Activated T-cell treated with anti-CD3 and anti-CD28 coated beads for 1 hour (primary cell): ENCODE data around the gene TMPRSS13.
"Not testable (repeated sequence)": the region's sequence is repeated elsewhere in the genome, so short reads cannot be mapped to it uniquely, and the experiment has no call there.

Experiments
- DNase-seq: peaks from one replicate; pipeline ENCODE4 v3.0.0-alpha.2; 2020; ENCODE audit warnings: low read depth

The TMPRSS13 gene

DNA sequence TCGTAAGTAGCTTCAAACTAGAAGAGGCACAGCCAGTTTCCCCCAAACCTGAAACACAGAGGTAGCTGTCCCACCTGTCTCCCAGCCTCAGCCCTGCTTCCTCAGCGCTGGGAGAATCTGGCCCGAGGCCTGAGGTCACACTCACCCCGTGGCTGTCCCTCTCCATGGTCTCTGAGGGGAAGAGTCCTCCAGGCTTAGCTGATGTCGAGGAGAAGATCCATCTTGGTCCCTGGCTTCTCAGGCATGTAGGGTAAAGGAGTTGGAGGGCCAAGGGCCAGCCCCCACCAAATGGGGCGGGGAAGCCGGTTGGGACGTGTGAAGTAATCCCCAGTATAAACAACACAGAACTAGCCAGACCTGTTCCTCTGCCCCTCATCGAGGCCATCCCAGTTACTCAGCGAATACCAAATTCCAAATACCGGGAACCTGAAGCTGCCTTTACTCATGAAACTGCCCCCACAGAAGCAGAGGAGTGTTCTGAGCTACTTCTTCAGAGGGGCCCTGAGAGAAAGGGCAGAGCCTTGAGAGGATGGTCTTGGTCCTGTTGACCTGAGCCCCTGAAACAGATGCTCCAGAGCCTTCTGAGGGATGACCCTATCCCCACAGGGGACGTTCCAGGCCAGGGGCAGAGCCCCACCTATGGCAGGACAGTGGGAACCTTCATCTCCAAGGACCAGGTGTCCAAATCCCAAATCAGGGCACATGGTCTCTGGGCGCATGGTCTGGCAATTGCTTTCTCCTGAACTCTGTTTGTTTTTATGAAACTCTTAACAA, at the start of gene TMPRSS13:
TMPRSS13 (minus strand) TSS at position 261 of the 774 bp plus-strand sequence; CDS start at position 166, 95 bp downstream.
- DNase-seq, result no peak

- DNase-seq, result no peak
Measured at GRCh38 chr11:117978991-117979390, 49.8 kb upstream of the TMPRSS13 start.

GRCh38 chr11:117978291-117978910, 49.2 kb upstream of the TMPRSS13 start:
- DNase-seq, result not testable (repeated sequence)

GRCh38 chr11:117977612-117978264, 48.5 kb upstream of the TMPRSS13 start:
- DNase-seq, result not testable (repeated sequence)

DNA sequence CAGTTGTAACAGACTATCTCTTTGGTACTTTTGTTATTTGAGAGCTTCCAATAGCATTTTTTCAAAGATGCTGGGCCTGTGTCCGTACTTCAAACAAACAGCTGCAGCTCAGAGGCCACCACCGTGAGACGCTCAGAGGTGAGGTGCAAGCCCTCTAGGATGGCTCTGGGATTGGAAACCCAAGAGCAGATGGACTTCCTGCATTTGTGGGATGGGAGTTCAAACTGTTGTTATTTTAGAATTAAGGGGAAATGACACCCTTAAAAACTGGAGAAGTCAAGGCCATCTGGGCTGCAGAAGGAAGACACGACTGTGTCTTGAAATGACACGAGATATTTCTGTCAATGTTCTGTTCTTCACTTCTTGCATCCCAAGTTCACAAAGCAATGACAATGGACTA, 47.8 kb upstream of the TMPRSS13 start:
- DNase-seq, result no peak

GRCh38 chr11:117976445-117976844, 47.2 kb upstream of the TMPRSS13 start:
- no peak for DNase-seq

DNA sequence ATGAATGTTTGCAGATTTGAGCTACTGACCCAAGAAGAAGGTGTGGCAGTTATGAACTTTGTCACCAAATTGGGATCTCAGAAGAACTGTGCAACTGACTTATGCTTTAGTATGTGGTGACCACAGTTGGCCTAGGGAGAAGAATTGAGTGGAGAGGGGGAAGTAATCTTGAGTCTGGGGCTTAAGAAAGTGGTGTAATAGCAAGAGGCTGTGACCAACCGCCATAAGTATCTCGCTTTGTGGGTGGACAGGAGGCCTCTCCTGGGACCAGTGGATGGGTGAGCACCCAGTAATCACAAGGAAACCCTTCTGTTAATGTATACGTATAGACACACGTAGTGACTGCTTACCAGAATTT, 44.3 kb upstream of the TMPRSS13 start:
- DNase-seq, result no peak

DNA sequence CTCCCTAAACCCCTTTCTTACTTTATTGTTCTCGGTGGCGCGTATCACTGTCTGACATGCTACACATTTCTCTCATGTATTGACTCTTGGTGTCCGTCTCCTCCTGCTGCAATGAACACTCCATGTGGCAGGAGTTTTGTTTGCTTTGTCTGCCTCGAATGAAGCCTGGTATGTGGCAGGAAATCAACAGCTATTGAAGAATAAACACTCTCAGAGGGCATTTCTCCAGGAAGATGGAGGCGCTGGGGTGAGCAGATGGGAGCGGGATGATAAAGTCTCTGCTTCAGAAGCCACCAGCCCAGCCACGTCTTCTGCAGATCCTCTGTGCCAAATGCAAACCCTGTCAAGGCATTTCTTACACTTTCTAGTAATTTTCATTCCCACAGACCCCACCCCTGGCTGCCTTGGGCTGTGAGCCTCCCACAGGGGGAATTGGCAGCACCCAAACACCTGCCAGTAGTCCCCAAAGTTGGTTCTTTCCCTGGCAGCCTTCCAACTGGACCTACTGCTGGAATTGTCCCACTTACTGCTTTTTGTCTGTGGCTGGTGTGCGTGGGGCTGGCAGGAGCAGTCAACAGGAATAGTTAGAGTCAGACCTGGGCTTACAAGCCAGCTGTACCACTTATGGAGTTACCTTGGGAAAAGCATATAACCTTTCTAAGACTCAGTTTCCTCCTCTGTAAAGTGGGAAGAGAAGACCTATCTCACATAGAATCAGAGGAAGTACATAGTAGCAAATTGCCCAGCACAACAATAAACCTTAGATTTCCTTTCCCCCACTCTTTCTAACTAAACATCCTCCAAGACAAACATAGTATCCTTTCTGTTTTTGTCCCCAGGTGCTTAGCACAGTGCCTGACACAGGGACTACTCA, 43.7 kb upstream of the TMPRSS13 start:
- no peak for DNase-seq

GRCh38 chr11:117972044-117972443, 42.8 kb upstream of the TMPRSS13 start:
- DNase-seq, result no peak

- DNase-seq, result no peak
Measured at GRCh38 chr11:117970400-117971024, 41.3 kb upstream of the TMPRSS13 start.

DNA sequence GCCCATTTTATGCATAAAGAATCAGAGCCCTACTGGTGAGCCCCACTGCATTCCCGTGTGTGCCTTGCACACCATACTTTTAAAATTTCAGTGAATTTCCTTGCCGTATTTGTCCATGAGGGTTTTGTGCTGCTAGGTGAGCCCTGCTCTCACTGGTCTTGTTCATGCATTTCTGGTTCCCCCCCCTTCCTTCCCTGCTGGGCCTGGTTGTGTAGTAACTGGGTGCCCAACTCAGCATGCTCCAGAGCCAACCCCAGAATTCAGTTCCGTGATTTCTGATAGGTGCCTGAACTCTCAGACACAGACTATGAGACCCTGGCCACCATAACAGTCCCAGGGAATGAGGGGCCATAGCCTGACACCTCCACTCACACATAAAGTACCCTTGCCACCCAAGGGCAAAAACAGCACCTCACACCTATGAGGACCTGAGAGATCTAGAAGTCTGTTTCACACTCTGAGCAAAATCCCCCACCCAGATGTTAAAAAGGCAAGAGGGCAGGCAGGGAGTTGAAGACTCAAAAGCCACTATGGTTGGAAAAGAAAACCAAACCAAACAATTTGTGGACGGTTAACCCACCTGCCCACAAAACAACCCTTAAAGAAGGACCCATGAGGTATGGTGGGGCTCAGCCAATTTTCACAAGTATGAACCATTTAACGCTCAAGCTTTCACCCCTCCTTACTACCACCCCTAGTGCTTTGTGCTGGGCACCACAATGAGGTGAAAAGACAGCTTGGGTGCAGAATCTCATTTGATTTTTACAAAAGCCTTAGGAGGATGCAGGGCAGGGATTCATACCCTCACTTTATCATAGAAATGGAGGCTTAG, 40.2 kb upstream of the TMPRSS13 start:
- DNase-seq, result no peak

DNA sequence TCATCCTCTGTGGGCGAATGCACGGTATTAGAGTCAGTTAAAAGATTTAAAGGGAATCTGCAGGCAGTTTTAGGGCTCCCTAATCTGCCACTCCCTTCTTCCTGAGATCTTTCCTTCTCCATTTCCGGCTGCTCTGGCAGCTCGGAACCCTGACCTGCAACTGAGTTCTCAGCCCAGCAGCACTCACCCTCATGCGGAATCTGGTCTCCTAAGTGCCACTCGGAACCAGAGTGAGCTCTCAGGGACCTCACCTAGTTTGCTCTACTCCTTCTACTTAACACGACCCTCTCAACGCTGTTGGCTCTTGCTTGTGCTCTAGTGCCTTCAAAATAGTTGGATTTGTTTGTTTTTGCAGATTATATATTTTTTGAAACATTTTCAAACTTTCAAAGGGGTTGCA, 37.7 kb upstream of the TMPRSS13 start:
- no peak for DNase-seq

DNA sequence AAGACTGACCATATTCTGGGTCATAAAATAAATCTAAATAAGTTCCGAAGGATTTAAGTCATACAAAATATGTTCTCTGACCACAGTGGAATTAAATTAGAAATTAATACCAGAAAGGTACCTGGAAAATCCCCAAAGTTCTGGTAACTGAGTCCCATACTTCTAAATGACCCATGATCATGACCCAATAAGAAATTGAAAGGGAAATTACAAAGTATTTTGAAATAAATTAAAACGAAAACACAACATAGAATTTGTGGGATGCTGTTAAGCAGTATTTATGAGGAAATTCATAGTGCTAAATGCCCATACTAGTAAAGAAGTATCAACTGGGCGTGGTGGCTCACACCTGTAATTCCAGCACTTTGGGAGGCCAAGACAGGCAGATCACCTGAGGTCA, 33.6 kb upstream of the TMPRSS13 start:
- no peak for DNase-seq

DNA sequence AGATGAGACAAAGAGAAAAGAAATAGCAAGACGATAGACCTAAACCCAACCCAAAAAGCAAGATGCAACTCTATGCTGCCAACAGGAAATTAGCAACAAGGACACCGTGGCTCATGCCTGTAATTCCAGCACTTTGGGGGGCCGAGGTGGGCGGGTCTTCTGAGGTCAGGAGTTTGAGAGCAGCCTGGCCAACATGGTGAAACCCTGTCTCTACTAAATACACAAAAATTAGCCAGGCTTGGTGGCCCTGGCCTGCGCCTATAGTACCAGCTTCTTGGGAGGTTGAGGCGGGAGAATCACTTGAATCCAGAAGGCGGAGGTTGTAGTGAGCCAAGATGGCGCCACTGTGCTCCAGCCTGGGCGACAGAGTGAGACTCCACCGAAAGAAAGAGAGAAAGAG, 32.7 kb upstream of the TMPRSS13 start:
- no peak for DNase-seq

GRCh38 chr11:117960406-117960805, 31.2 kb upstream of the TMPRSS13 start:
- no peak for DNase-seq

- DNase-seq, result no peak
Measured at GRCh38 chr11:117959438-117960149, 30.4 kb upstream of the TMPRSS13 start.

GRCh38 chr11:117958949-117959348, 29.7 kb upstream of the TMPRSS13 start:
- no peak for DNase-seq

DNA sequence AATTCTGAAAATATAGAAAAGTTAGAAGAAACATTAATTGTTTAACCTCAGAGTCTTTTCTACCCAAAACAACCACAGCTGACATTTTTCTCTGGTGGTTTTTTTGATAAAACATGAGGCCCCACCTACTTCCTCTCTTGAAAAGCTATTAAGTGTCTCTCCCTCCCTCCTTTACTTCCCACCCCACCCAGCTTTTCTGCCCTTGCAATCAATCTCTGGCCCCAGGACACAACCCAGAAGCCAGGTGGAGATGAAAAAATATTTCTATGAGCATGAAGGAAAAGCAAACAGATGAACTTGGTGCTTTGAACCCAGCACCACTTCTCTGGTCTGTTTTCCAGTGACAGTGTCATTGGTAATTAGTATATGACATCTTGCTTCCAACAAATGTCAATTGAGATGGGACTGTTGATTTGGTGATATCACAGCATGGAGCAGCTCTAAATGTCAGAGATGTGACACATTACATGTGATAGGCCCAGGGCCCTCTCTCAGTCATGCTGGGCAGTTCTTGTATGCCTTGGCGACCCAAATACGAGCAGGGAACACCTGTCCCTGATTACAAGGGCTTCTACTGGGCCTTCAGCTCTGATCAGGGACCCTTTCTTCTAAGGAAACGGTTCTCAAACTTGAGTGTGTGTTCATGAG, 23.9 kb upstream of the TMPRSS13 start:
- DNase-seq, result no peak
